ENCODE measurements around the gene FBLIM1. TPM values are rescaled to one million over a fixed set of nuclear protein-coding genes. Genes with fewer than 3 reads are reported as not detected.
A peak's percentile ranks its signal among the peaks of the same experiment; 100 is the strongest.

The FBLIM1 gene
- total RNA-seq, 1 donor from 2014 or later: 101 TPM

- Mint-ChIP-seq H3K4me3 (ENCODE audit: low read depth) (no peak overlapping the region), H3K4me1 (ENCODE audit: low read depth) (peaks cover 17% of the 10 kb centered on the region), H3K27ac (peak overlapping the region; percentile 82), H3K36me3 (ENCODE audit: insufficient read depth) (peaks cover 42% of the 10 kb centered on the region), H3K9me3 (ENCODE audit: low read depth) (no peaks in the 10 kb centered on the region), H3K27me3 (no peaks in the 10 kb centered on the region)
- DNase-seq (ENCODE audit: low spot score, unreplicated experiment): no peak
- TF ChIP-seq CTCF (IDR thresholded peaks at IDR 0.05; ENCODE audit: unreplicated experiment): no peak
These were observed 17.1 kb downstream of the FBLIM1 start for GRCh38 chr1:15775706-15776105.

- H3K4me3 Mint-ChIP-seq (ENCODE audit: low read depth): no peak overlapping the region
- H3K9me3 Mint-ChIP-seq (ENCODE audit: low read depth): no peaks in the 10 kb centered on the region
- H3K4me1 Mint-ChIP-seq (ENCODE audit: low read depth): peaks cover 21% of the 10 kb centered on the region
- H3K27me3 Mint-ChIP-seq: no peaks in the 10 kb centered on the region
- H3K36me3 Mint-ChIP-seq (ENCODE audit: insufficient read depth): peaks cover 33% of the 10 kb centered on the region
- DNase-seq (ENCODE audit: low spot score, unreplicated experiment): no peak
- H3K27ac Mint-ChIP-seq: peak overlapping the region; percentile 86
- no peak for TF ChIP-seq CTCF (IDR thresholded peaks at IDR 0.05; ENCODE audit: unreplicated experiment)
These were observed 19.5 kb downstream of the FBLIM1 start for GRCh38 chr1:15777909-15778707.

- peak overlapping the region; percentile 70 for H3K27ac Mint-ChIP-seq
- H3K36me3 Mint-ChIP-seq (ENCODE audit: insufficient read depth): peaks cover 11% of the 10 kb centered on the region
- TF ChIP-seq CTCF (IDR thresholded peaks at IDR 0.05; ENCODE audit: unreplicated experiment): no peak
- H3K4me3 Mint-ChIP-seq (ENCODE audit: low read depth): no peak overlapping the region
- no peak for DNase-seq (ENCODE audit: low spot score, unreplicated experiment)
- H3K4me1 Mint-ChIP-seq (ENCODE audit: low read depth): peaks cover 5% of the 10 kb centered on the region
- H3K27me3 Mint-ChIP-seq: no peaks in the 10 kb centered on the region
- H3K9me3 Mint-ChIP-seq (ENCODE audit: low read depth): no peaks in the 10 kb centered on the region
These were observed 27.1 kb downstream of the FBLIM1 start for GRCh38 chr1:15785683-15786082.

- DNase-seq (ENCODE audit: low spot score, unreplicated experiment): no peak
- TF ChIP-seq CTCF (IDR thresholded peaks at IDR 0.05; ENCODE audit: unreplicated experiment): no peak
- no peaks in the 10 kb centered on the region for H3K4me1 Mint-ChIP-seq (ENCODE audit: low read depth)
- H3K4me3 Mint-ChIP-seq (ENCODE audit: low read depth): no peak overlapping the region
- H3K27ac Mint-ChIP-seq: peak overlapping the region; percentile 70
- no peaks in the 10 kb centered on the region for H3K27me3 Mint-ChIP-seq
- H3K36me3 Mint-ChIP-seq (ENCODE audit: insufficient read depth): peaks cover 7% of the 10 kb centered on the region
- H3K9me3 Mint-ChIP-seq (ENCODE audit: low read depth): no peaks in the 10 kb centered on the region
These were observed 28.0 kb downstream of the FBLIM1 start for GRCh38 chr1:15786581-15786980.

- TF ChIP-seq CTCF (IDR thresholded peaks at IDR 0.05; ENCODE audit: unreplicated experiment): no peak
- peaks cover 10% of the 10 kb centered on the region for H3K4me1 Mint-ChIP-seq (ENCODE audit: low read depth)
- DNase-seq (ENCODE audit: low spot score, unreplicated experiment): no peak
- no peaks in the 10 kb centered on the region for H3K9me3 Mint-ChIP-seq (ENCODE audit: low read depth)
- no peak overlapping the region for H3K27ac Mint-ChIP-seq
- no peaks in the 10 kb centered on the region for H3K27me3 Mint-ChIP-seq
- H3K36me3 Mint-ChIP-seq (ENCODE audit: insufficient read depth): peaks cover 7% of the 10 kb centered on the region
- no peak overlapping the region for H3K4me3 Mint-ChIP-seq (ENCODE audit: low read depth)
These were observed 30.2 kb downstream of the FBLIM1 start for GRCh38 chr1:15788624-15789301.

Measured in progenitor cell of endocrine pancreas (in vitro differentiated cells).